GM23338 (cell line): Measurements from ENCODE around the gene ICE1.

Source experiments
- EZH2 ChIP-seq: fragments of 200-600 bp; sonication (generic); IDR thresholded peaks from one replicate; pipeline ENCODE4 v1.8.0; 2017; ENCODE audit warnings: antibody characterized with exemption, mild to moderate bottlenecking, low read depth; ENCODE audit not compliant: unreplicated experiment
- EZH2phosphoT487 ChIP-seq: fragments of 200-600 bp; sonication (generic); IDR thresholded peaks from one replicate; pipeline ENCODE4 v1.8.1; 2018; ENCODE audit warnings: antibody characterized with exemption; ENCODE audit not compliant: unreplicated experiment
- POLR2AphosphoS5 ChIP-seq: IDR thresholded peaks from 2 replicates; pipeline ENCODE4 v1.6.1; 2016; ENCODE audit warnings: antibody characterized with exemption, low read depth
- TF ChIP-seq, protein P1 (sequence below), 2 experiments: fragments of 200-600 bp in 1 of 2; sonication (generic) in 1 of 2; conservative IDR thresholded peaks; 2 replicates each; pipeline versions ENCODE4 v1.5.1 to v1.6.1; 2016 to 2017; ENCODE audit warnings: antibody characterized with exemption in 2 of 2, low read depth in 2 of 2, mild to moderate bottlenecking in 2 of 2, moderate library complexity in 1 of 2

DNA sequence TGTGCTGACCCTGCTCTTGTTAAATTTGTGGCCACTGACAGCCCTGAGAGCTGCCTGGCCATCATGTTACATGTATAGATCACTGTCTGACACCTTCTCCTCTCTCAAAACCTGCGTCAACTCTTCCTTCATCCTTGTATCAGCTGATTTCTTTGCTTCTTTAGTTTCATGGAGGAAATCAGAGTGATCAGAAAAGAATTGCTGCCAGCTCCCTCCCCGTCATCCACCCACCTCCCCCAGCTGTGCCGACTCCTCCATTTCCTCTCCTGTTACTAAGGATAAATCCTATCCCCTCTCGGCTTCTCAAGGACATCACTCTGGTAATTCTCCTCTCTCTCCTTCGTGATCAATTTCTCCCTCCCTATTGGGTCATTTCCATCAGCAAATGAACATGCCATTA is 108.9 kb downstream of the ICE1 start:
- TF ChIP-seq, protein P1, sequence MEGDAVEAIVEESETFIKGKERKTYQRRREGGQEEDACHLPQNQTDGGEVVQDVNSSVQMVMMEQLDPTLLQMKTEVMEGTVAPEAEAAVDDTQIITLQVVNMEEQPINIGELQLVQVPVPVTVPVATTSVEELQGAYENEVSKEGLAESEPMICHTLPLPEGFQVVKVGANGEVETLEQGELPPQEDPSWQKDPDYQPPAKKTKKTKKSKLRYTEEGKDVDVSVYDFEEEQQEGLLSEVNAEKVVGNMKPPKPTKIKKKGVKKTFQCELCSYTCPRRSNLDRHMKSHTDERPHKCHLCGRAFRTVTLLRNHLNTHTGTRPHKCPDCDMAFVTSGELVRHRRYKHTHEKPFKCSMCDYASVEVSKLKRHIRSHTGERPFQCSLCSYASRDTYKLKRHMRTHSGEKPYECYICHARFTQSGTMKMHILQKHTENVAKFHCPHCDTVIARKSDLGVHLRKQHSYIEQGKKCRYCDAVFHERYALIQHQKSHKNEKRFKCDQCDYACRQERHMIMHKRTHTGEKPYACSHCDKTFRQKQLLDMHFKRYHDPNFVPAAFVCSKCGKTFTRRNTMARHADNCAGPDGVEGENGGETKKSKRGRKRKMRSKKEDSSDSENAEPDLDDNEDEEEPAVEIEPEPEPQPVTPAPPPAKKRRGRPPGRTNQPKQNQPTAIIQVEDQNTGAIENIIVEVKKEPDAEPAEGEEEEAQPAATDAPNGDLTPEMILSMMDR (conservative IDR thresholded peaks at IDR 0.05; ENCODE audit: low read depth in 2 of 2), result no peak
- no peak for TF ChIP-seq EZH2
- TF ChIP-seq EZH2phosphoT487, result no peak
- no peak for TF ChIP-seq POLR2AphosphoS5
